Endothelial cell of umbilical vein (primary cell): ENCODE results near the gene CHRNA3. TPM values are rescaled to one million over a fixed set of nuclear protein-coding genes. Genes with fewer than 3 reads are reported as not detected.

ENCODE experiments used
- BruUV-seq: library from RNA; stranded (reverse); fragments of 400-500 nt; replicated peaks from 2 replicates; lab custom pipeline; 2021; lab: Mats Ljungman, UMichigan
- CTCF ChIA-PET: fragments of 300-600, 350-600 bp; sonication (Branson Sonifier 250); formaldehyde crosslinking; loops from one replicate; lab custom pipeline; 2021; ENCODE audit warnings: antibody characterized with exemption, inconsistent platforms; lab: Charles Lee
- POLR2A ChIA-PET: fragments of 300-600, 350-600 bp; sonication (Branson Sonifier 250); formaldehyde crosslinking; loops from one replicate; lab custom pipeline; 2021; ENCODE audit warnings: antibody characterized with exemption, inconsistent platforms; lab: Charles Lee
- DNase-seq: peaks from one replicate; pipeline ENCODE4 v3.0.0-alpha.2; 2011; ENCODE audit warnings: low read depth, low spot score
- FAIRE-seq: peaks from 2 replicates; lab custom pipeline; 2011; peaks lifted over from hg19 to GRCh38; lab: Jason Lieb, UNC
- H2AFZ ChIP-seq: 2 replicates; pipeline ENCODE4 v1.6.0; 2012; ENCODE audit warnings: low read depth, low read length, control low read depth, inconsistent platforms
- H3K27ac ChIP-seq: 2 replicates; pipeline ENCODE4 v1.5.1; 2011; ENCODE audit warnings: low read depth, mild to moderate bottlenecking, control low read depth, low read length, moderate library complexity; ENCODE audit not compliant: insufficient read depth
- H3K27me3 ChIP-seq, 2 experiments: 2 replicates each; pipeline versions ENCODE4 v1.6.0 to v1.6.1; 2011; ENCODE audit warnings: low read length in 2 of 2, mixed read lengths in 1 of 2; ENCODE audit not compliant: control insufficient read depth in 2 of 2, insufficient read depth in 2 of 2
- H3K36me3 ChIP-seq, 2 experiments: 2 replicates in 1 of 2; 3 replicates in 1 of 2; pipeline ENCODE4 v1.5.1; 2011; ENCODE audit warnings: low read length in 2 of 2, mild to moderate bottlenecking in 1 of 2, moderate library complexity in 1 of 2; ENCODE audit not compliant: control insufficient read depth in 2 of 2, insufficient read depth in 2 of 2; ENCODE audit errors: extremely low read depth in 1 of 2
- H3K4me1 ChIP-seq: 3 replicates; pipeline ENCODE4 v1.5.1; 2011; ENCODE audit warnings: mild to moderate bottlenecking, low read length; ENCODE audit not compliant: control insufficient read depth, insufficient read depth; ENCODE audit errors: extremely low read depth
- H3K4me2 ChIP-seq: 2 replicates; pipeline ENCODE4 v1.6.1; 2011; ENCODE audit warnings: low read length, control low read depth, mixed read lengths; ENCODE audit not compliant: insufficient read depth
- H3K4me3 ChIP-seq, 3 experiments: fragments of 200-600 bp in 1 of 3; sonication (generic), shearing (Covaris generic) in 1 of 3; replicated peaks in 1 of 3; 2 replicates each; pipeline ENCODE4 v1.5.1; 2011 to 2016; ENCODE audit warnings: control low read depth in 3 of 3, low read length in 3 of 3, mild to moderate bottlenecking in 2 of 3, inconsistent platforms in 1 of 3, low read depth in 1 of 3, moderate library complexity in 1 of 3; ENCODE audit not compliant: insufficient read depth in 1 of 3
- H3K79me2 ChIP-seq: 2 replicates; pipeline ENCODE4 v1.6.0; 2012; ENCODE audit warnings: low read length, inconsistent platforms; ENCODE audit not compliant: control insufficient read depth, insufficient read depth
- H3K9ac ChIP-seq: replicated peaks from 2 replicates; pipeline ENCODE3; 2011; ENCODE audit warnings: low read length, control low read depth; ENCODE audit not compliant: insufficient read depth; ENCODE audit errors: extremely low read depth
- H3K9me1 ChIP-seq: replicated peaks from 3 replicates; pipeline ENCODE4 v1.6.0; 2011; ENCODE audit warnings: mild to moderate bottlenecking, low read length; ENCODE audit not compliant: control insufficient read depth, insufficient read depth; ENCODE audit errors: extremely low read depth
- H3K9me3 ChIP-seq: replicated peaks from 2 replicates; pipeline ENCODE4 v1.5.1; 2012; ENCODE audit warnings: low read length, inconsistent platforms; ENCODE audit not compliant: control insufficient read depth, insufficient read depth
- H4K20me1 ChIP-seq: replicated peaks from 2 replicates; pipeline ENCODE3; 2011; ENCODE audit warnings: mild to moderate bottlenecking, low read length; ENCODE audit not compliant: control insufficient read depth, insufficient read depth; ENCODE audit errors: extremely low read depth
- CTCF ChIP-seq, 2 donors: IDR thresholded peaks; 1 replicate in 1 of 2; 2 replicates in 1 of 2; pipeline ENCODE4 v1.5.1; 2011; ENCODE audit warnings: low read length in 2 of 2, mild to moderate bottlenecking in 2 of 2, moderate library complexity in 2 of 2, control low read depth in 1 of 2, inconsistent platforms in 1 of 2, low read depth in 1 of 2; ENCODE audit not compliant: insufficient read depth in 1 of 2; ENCODE audit errors: extremely low read depth in 1 of 2
- EZH2 ChIP-seq: IDR thresholded peaks from 2 replicates; pipeline ENCODE4 v1.6.1; 2012; ENCODE audit warnings: borderline replicate concordance, low read depth, mild to moderate bottlenecking, moderate library complexity, low read length, inconsistent platforms; ENCODE audit not compliant: severe bottlenecking
- FOS ChIP-seq: IDR thresholded peaks from 2 replicates; pipeline ENCODE4 v1.6.1; 2011; ENCODE audit warnings: mild to moderate bottlenecking, low read length, moderate library complexity, borderline replicate concordance; ENCODE audit not compliant: insufficient read depth
- GATA2 ChIP-seq: IDR thresholded peaks from 2 replicates; pipeline ENCODE4 v1.7.0; 2011; ENCODE audit warnings: low read depth, mild to moderate bottlenecking, moderate library complexity, mixed read lengths, low read length; ENCODE audit not compliant: insufficient read length, insufficient read depth
- JUN ChIP-seq: IDR thresholded peaks from 2 replicates; pipeline ENCODE4 v1.6.1; 2011; ENCODE audit warnings: borderline replicate concordance, low read depth; ENCODE audit not compliant: insufficient read length, insufficient read depth
- MAX ChIP-seq: IDR thresholded peaks from 2 replicates; pipeline ENCODE4 v1.6.1; 2011; ENCODE audit not compliant: insufficient read depth, insufficient read length
- MYC ChIP-seq: IDR thresholded peaks from one replicate; pipeline ENCODE4 v1.6.1; 2011; ENCODE audit warnings: mild to moderate bottlenecking, low read depth, low read length
- POLR2A ChIP-seq: IDR thresholded peaks from 2 replicates; pipeline ENCODE4 v1.6.1; 2012; ENCODE audit warnings: low read depth, mild to moderate bottlenecking, control low read depth, low read length
- POLR2AphosphoS5 ChIP-seq: IDR thresholded peaks from 2 replicates; pipeline ENCODE4 v1.6.1; 2012; ENCODE audit warnings: low read depth, mild to moderate bottlenecking, control low read depth, low read length, moderate library complexity; ENCODE audit not compliant: insufficient read depth
- dilution Hi-C: fragments of 300-500 bp; cut with MboI; formaldehyde crosslinking; loops from one replicate; pipeline ENCODE4 v1.15.0; 2019; ENCODE audit warnings: low sequenced_read_pairs; ENCODE audit not compliant: extremely low pct_ligation_motif_present
- intact Hi-C: fragments of 100-400 bp; cut with micrococcal nuclease; formaldehyde crosslinking; loops from one replicate; pipeline ENCODE4 v1.10.0; 2022
- polyA plus RNA-seq, 4 experiments: library from polyadenylated mRNA; depleted of rRNA in 3 of 4; stranded (reverse) in 3 of 4; unstranded in 1 of 4; fragments of >200 nt; gene quantifications; 2 replicates each; pipeline versions ENCODE4 v1.2.1 to v1.2.3, GENCODE V29; 2011 to 2012; ENCODE audit warnings: missing spikeins in 1 of 4
- total RNA-seq: library from RNA; stranded (reverse); gene quantifications from 2 replicates; pipeline ENCODE4 v1.2.3, GENCODE V29; 2021

CHRNA3 gene
- total and polyA plus RNA-seq, 2 donors (not counting 3 experiments of a cell fraction or from before 2014, with no cell fraction given): not detected

- no peak for DNase-seq
These were observed 16.4 kb downstream of the CHRNA3 start for GRCh38 chr15:78604420-78604819.

More at GRCh38 chr15:78604420-78604819, 16.4 kb downstream of the CHRNA3 start:
- TF ChIP-seq JUN (no peak), CTCF (IDR thresholded peaks at IDR 0.05; ENCODE audit: extremely low read depth in 1 of 2, insufficient read depth in 1 of 2, low read depth in 1 of 2, low read length in 2 of 2) (no peak), MAX (no peak), GATA2 (no peak), POLR2A (no peak), FOS (no peak), MYC (no peak), EZH2 (no peak), POLR2AphosphoS5 (no peak)
- no TSS peak for BruUV-seq
- FAIRE-seq: no peak
- dilution Hi-C loops: no loop called here
- no peaks in the 10 kb centered on the region for H3K9me1 ChIP-seq
- no peak overlapping the region for H3K9ac ChIP-seq
- no peaks in the 10 kb centered on the region for H3K27me3 ChIP-seq
- ChIA-PET CTCF (no interaction called here), POLR2A (no interaction called here)
- H3K36me3 ChIP-seq: no peaks in the 10 kb centered on the region
- H3K4me1 ChIP-seq: no peaks in the 10 kb centered on the region
- H3K9me3 ChIP-seq: no peaks in the 10 kb centered on the region
- no peaks in the 10 kb centered on the region for H3K79me2 ChIP-seq
- H2AFZ ChIP-seq: no peak overlapping the region
- no peaks in the 10 kb centered on the region for H4K20me1 ChIP-seq
- no peak overlapping the region for H3K4me3 ChIP-seq
- no peak overlapping the region for H3K27ac ChIP-seq
- intact Hi-C loops: no loop called here
- no peak overlapping the region for H3K4me2 ChIP-seq
